HepG2 (cell line): Measurements from ENCODE around the gene CEP19. TPM values are rescaled to one million over a fixed set of nuclear protein-coding genes. Genes with fewer than 3 reads are reported as not detected.
A peak's percentile ranks its signal among the peaks of the same experiment; 100 is the strongest.

Experiments
- ATAC-seq: fragments of 200-7000 bp; cut with Tn5 transposase; 3 replicates; pipeline ENCODE4 v1.9.1; 2020; ENCODE audit warnings: mild to moderate bottlenecking, moderate library complexity
- BruUV-seq: library from RNA; stranded (reverse); fragments of 400-500 nt; replicated peaks from 2 replicates; lab custom pipeline; 2021; lab: Mats Ljungman, UMichigan
- CTCF ChIA-PET: fragments of 300-600 bp; formaldehyde crosslinking; extraction: SDS; loops from one replicate; lab custom pipeline; 2021; ENCODE audit warnings: low total read pairs, inconsistent platforms, low intra/inter-chr PET ratio; lab: Yijun Ruan, JAX
- POLR2A ChIA-PET: fragments of 350-600 bp; sonication (Branson Sonifier 250); formaldehyde crosslinking; loops from one replicate; lab custom pipeline; 2020; ENCODE audit warnings: antibody characterized with exemption, inconsistent platforms; lab: Yijun Ruan, JAX
- DNase-seq: peaks from one replicate; pipeline ENCODE4 v3.0.0-alpha.2; 2015; ENCODE audit warnings: low spot score
- FAIRE-seq: peaks from 3 replicates; lab custom pipeline; 2011; peaks lifted over from hg19 to GRCh38; lab: Jason Lieb, UNC
- H2AFZ ChIP-seq: one replicate; pipeline ENCODE4 v1.6.1; 2011; ENCODE audit warnings: low read length, inconsistent platforms
- H3K27ac ChIP-seq: fragments of 300-600 bp; 3 replicates; pipeline ENCODE4 v1.8.0; 2011; ENCODE audit warnings: mixed run types, mild to moderate bottlenecking, mixed read lengths, low read length, inconsistent platforms; ENCODE audit not compliant: insufficient read depth; ENCODE audit errors: extremely low read length
- H3K27me3 ChIP-seq, 2 experiments: fragments of 200-600 bp in 1 of 2; 2 replicates in 1 of 2; 3 replicates in 1 of 2; pipeline versions ENCODE4 v1.6.0 to v1.8.0; 2011; ENCODE audit warnings: low read length in 2 of 2, mild to moderate bottlenecking in 2 of 2, moderate library complexity in 2 of 2, inconsistent platforms in 1 of 2; ENCODE audit not compliant: insufficient read depth in 2 of 2, control insufficient read depth in 1 of 2
- H3K36me3 ChIP-seq, 2 experiments: fragments of 200-600 bp in 1 of 2; replicated peaks in 1 of 2; 2 replicates in 1 of 2; 3 replicates in 1 of 2; pipeline versions ENCODE4 v1.5.1 to v1.8.0; 2011; ENCODE audit warnings: low read length in 2 of 2, inconsistent platforms in 1 of 2; ENCODE audit not compliant: insufficient read depth in 2 of 2, control insufficient read depth in 1 of 2
- H3K4me1 ChIP-seq: 2 replicates; pipeline ENCODE4 v1.5.1; 2012; ENCODE audit warnings: low read length, inconsistent platforms; ENCODE audit not compliant: insufficient read depth
- H3K4me2 ChIP-seq: 2 replicates; pipeline ENCODE4 v1.6.0; 2011; ENCODE audit warnings: low read depth, low read length, inconsistent platforms
- H3K4me3 ChIP-seq, 3 experiments: fragments of 200-600 bp in 1 of 3; sonication (generic), shearing (Covaris generic) in 1 of 3; replicated peaks in 1 of 3; 2 replicates each; pipeline ENCODE4 v1.5.1; 2011 to 2016; ENCODE audit warnings: low read length in 3 of 3, inconsistent platforms in 2 of 3, low read depth in 2 of 3, mild to moderate bottlenecking in 2 of 3, control low read depth in 1 of 3, mixed read lengths in 1 of 3; ENCODE audit not compliant: insufficient read depth in 1 of 3
- H3K79me2 ChIP-seq: one replicate; pipeline ENCODE4 v1.6.1; 2011; ENCODE audit warnings: low read length, inconsistent platforms; ENCODE audit not compliant: insufficient read depth
- H3K9ac ChIP-seq: 2 replicates; pipeline ENCODE4 v1.6.0; 2011; ENCODE audit warnings: mild to moderate bottlenecking, low read depth, low read length, inconsistent platforms; ENCODE audit not compliant: insufficient read depth
- H3K9me3 ChIP-seq: 2 replicates; pipeline ENCODE4 v1.5.1; 2012; ENCODE audit warnings: mild to moderate bottlenecking, low read length
- H4K20me1 ChIP-seq: 2 replicates; pipeline ENCODE4 v1.6.0; 2011; ENCODE audit warnings: inconsistent platforms, mild to moderate bottlenecking, low read length, moderate library complexity; ENCODE audit not compliant: insufficient read depth
- ARNTL ChIP-seq: sonication (generic); formaldehyde crosslinking; IDR thresholded peaks from 2 replicates; pipeline ENCODE4 v1.4.0; 2020; ENCODE audit warnings: mild to moderate bottlenecking, missing genetic modification reagents
- ASH2L ChIP-seq: fragments of 300-600, 200-600 bp; sonication (generic); IDR thresholded peaks from 2 replicates; pipeline ENCODE4 v1.7.0; 2017; ENCODE audit warnings: low read depth, mild to moderate bottlenecking, moderate library complexity, mixed read lengths, low read length; ENCODE audit not compliant: insufficient read length
- ATF4 ChIP-seq, 2 experiments: fragments of 450-650 bp in 1 of 2; sonication (generic) in 1 of 2; formaldehyde crosslinking; IDR thresholded peaks; 2 replicates each; pipeline versions ENCODE4 v1.5.0 to v1.8.0; 2020 to 2022; ENCODE audit warnings: mild to moderate bottlenecking in 1 of 2, missing genetic modification reagents in 1 of 2
- DMAP1 ChIP-seq: IDR thresholded peaks from 2 replicates; pipeline ENCODE4 v1.6.1; 2016
- ERF ChIP-seq: IDR thresholded peaks from 2 replicates; pipeline ENCODE4 v1.6.1; 2018; ENCODE audit warnings: missing biosample characterization, missing genetic modification reagents
- ESRRA ChIP-seq: sonication (generic); formaldehyde crosslinking; IDR thresholded peaks from 2 replicates; pipeline ENCODE4 v1.5.1; 2020; ENCODE audit warnings: mild to moderate bottlenecking, low read depth, missing genetic modification reagents
- KDM5A ChIP-seq: fragments of 200-600 bp; sonication (generic); IDR thresholded peaks from 2 replicates; pipeline ENCODE4 v1.7.0; 2018; ENCODE audit warnings: antibody characterized with exemption, mild to moderate bottlenecking, low read length, borderline replicate concordance
- MED1 ChIP-seq: sonication (generic); formaldehyde crosslinking; IDR thresholded peaks from 2 replicates; pipeline ENCODE4 v1.4.0; 2020; ENCODE audit warnings: missing genetic modification reagents
- NCOA2 ChIP-seq: sonication (generic); formaldehyde crosslinking; IDR thresholded peaks from 2 replicates; pipeline ENCODE4 v1.8.0; 2022; ENCODE audit warnings: inconsistent platforms
- PCBP1 ChIP-seq: fragments of 200-400 bp; formaldehyde crosslinking; IDR thresholded peaks from 2 replicates; pipeline ENCODE4 v1.6.1; 2017; ENCODE audit warnings: mild to moderate bottlenecking, low read depth, low read length, borderline replicate concordance
- POLR2G ChIP-seq: fragments of 200-400 bp; formaldehyde crosslinking; IDR thresholded peaks from 2 replicates; pipeline ENCODE4 v1.6.1; 2018; ENCODE audit warnings: mild to moderate bottlenecking, low read depth, low read length, moderate library complexity
- SAP130 ChIP-seq: IDR thresholded peaks from 2 replicates; pipeline ENCODE4 v1.6.1; 2016; ENCODE audit warnings: low read depth
- SIN3A ChIP-seq: IDR thresholded peaks from 2 replicates; pipeline ENCODE4 v1.6.1; 2011; ENCODE audit warnings: low read depth, mild to moderate bottlenecking, control low read depth, low read length, borderline replicate concordance
- SMYD3 ChIP-seq: sonication (generic); formaldehyde crosslinking; IDR thresholded peaks from 2 replicates; pipeline ENCODE4 v1.8.1; 2023; ENCODE audit warnings: mild to moderate bottlenecking, missing genetic modification reagents
- TARDBP ChIP-seq: sonication (generic); formaldehyde crosslinking; IDR thresholded peaks from 2 replicates; pipeline ENCODE4 v1.8.0; 2022; ENCODE audit warnings: mild to moderate bottlenecking, missing genetic modification reagents
- ZC3H4 ChIP-seq: sonication (generic); formaldehyde crosslinking; IDR thresholded peaks from 2 replicates; pipeline ENCODE4 v1.4.0; 2020; ENCODE audit warnings: missing genetic modification reagents, borderline replicate concordance
- ZMYM3 ChIP-seq: sonication (generic); formaldehyde crosslinking; IDR thresholded peaks from 2 replicates; pipeline ENCODE4 v1.5.1; 2020; ENCODE audit warnings: mild to moderate bottlenecking, missing genetic modification reagents
- ZNF230 ChIP-seq: sonication (generic); formaldehyde crosslinking; IDR thresholded peaks from 2 replicates; pipeline ENCODE4 v1.4.0; 2020; ENCODE audit warnings: mild to moderate bottlenecking, missing genetic modification reagents
- ZNF670 ChIP-seq: sonication (generic); formaldehyde crosslinking; IDR thresholded peaks from 2 replicates; pipeline ENCODE4 v1.8.0; 2022; ENCODE audit warnings: mild to moderate bottlenecking, missing genetic modification reagents, borderline replicate concordance
- ZNF746 ChIP-seq: sonication (generic); formaldehyde crosslinking; IDR thresholded peaks from 2 replicates; pipeline ENCODE4 v1.8.0; 2022; ENCODE audit warnings: mild to moderate bottlenecking, missing genetic modification reagents
- ZNF766 ChIP-seq: sonication (generic); formaldehyde crosslinking; IDR thresholded peaks from 2 replicates; pipeline ENCODE4 v1.5.0; 2020; ENCODE audit warnings: missing genetic modification reagents, borderline replicate concordance
- WGBS: methylation state at CpG from one replicate; pipeline ENCODE4 v1.1.6; 2017; ENCODE audit warnings: low lambda C conversion rate; 5-methylcytosine and 5-hydroxymethylcytosine counted together
- in situ Hi-C: cut with HindIII; loops from 2 replicates; pipeline ENCODE4 v1.10.0; 2017; ENCODE audit warnings: low pct_unique_long_range_greater_than_20kb; ENCODE audit not compliant: extremely low pct_ligation_motif_present
- intact Hi-C: fragments of 100-400 bp; cut with micrococcal nuclease; formaldehyde crosslinking; loops from one replicate; pipeline ENCODE4 v1.10.0; 2022; ENCODE audit not compliant: unreplicated experiment
- polyA plus RNA-seq, 8 experiments: library from polyadenylated mRNA; depleted of rRNA in 3 of 8; stranded (reverse) in 7 of 8; unstranded in 1 of 8; fragments of >200 nt; fragmentation: Illumina TruSeq in 4 of 8; extraction: Trizol in 4 of 8; gene quantifications; 2 replicates each; pipeline versions ENCODE4 v1.2.1 to v1.2.3, GENCODE V29; 2011 to 2016; ENCODE audit warnings: low read depth in 4 of 8, missing spikeins in 1 of 8, mixed read lengths in 1 of 8; ENCODE audit not compliant: insufficient read depth in 1 of 8
- total RNA-seq, 5 experiments: library from RNA; depleted of rRNA; stranded (reverse); fragments of >200 nt; fragmentation: Illumina TruSeq; extraction: Trizol; gene quantifications; 2 replicates each; pipeline ENCODE4 v1.2.3, GENCODE V29; 2016; ENCODE audit warnings: low read depth in 1 of 5
- TF ChIP-seq, protein P1 (sequence below): sonication (generic); formaldehyde crosslinking; IDR thresholded peaks from 2 replicates; pipeline ENCODE4 v1.4.0; 2020; ENCODE audit warnings: missing genetic modification reagents

Gene CEP19
- total and polyA plus RNA-seq, 2 of the 13 experiments (the other 11 are each of a cell fraction or from before 2014, with no cell fraction given): 0.48 to 1.2 TPM

GRCh38 chr3:196740481-196741248 is 28.6 kb upstream of the CEP19 start:
- Histone ChIP-seq H4K20me1 (peaks cover 22% of the 10 kb centered on the region), H3K27me3 (no peaks in the 10 kb centered on the region; a peak in 1 of 5 replicates), H2AFZ (no peak overlapping the region), H3K79me2 (peaks cover 53% of the 10 kb centered on the region), H3K27ac (peak overlapping the region; percentile 90), H3K36me3 (no peaks in the 10 kb centered on the region), H3K9me3 (no peaks in the 10 kb centered on the region), H3K9ac (peak overlapping the region; percentile 87), H3K4me1 (peaks cover 63% of the 10 kb centered on the region), H3K4me2 (peak overlapping the region; percentile 79), H3K4me3 (peak overlapping the region; percentile 86 to 91 (median 88))
- intact Hi-C loops: loop anchor here (2.0 to 5.0 kb wide), 2 partner anchors 28 to 47 kb away; partner anchors contain the start of genes CEP19 and PIGX
- peak; percentile 45 for DNase-seq
- BruUV-seq: TSS peak; percentile 75
- ChIA-PET CTCF (no interaction called here), POLR2A (interaction anchor here (1.0 to 2.4 kb wide), 6 partner anchors 13 to 127 kb away, joined by 3 to 25 read pairs (median 7); partner anchors contain the start of genes CEP19, PIGX and SENP5)
- under 1% methylated on average over 30 of the region's 30 CpGs for WGBS
- ATAC-seq: peak; percentile 43
- FAIRE-seq: no peak
- in situ Hi-C loops: no loop called here
- peak; percentile 14; the same call in 1 of the 2 replicates for TF ChIP-seq SIN3A
- TF ChIP-seq ZNF746: 0 out of 2 replicates have a peak, but pooled peaks have one; percentile 14
- 0 out of 2 replicates have a peak, but pooled peaks have one; percentile 9 for TF ChIP-seq DMAP1
- TF ChIP-seq ZNF670 (CRISPR knock-in tag): no peak
- peak; percentile 45 for TF ChIP-seq SAP130
- no peak for TF ChIP-seq ZMYM3 (CRISPR knock-in tag)
- 0 out of 2 replicates have a peak, but pooled peaks have one; percentile 25 for TF ChIP-seq POLR2G
- 0 out of 2 replicates have a peak, but pooled peaks have one; percentile 38 for TF ChIP-seq TARDBP (CRISPR knock-in tag)
- TF ChIP-seq MED1: 0 out of 2 replicates have a peak, but pooled peaks have one; percentile 7
- peak; percentile 68 for TF ChIP-seq ASH2L
- TF ChIP-seq, protein P1, sequence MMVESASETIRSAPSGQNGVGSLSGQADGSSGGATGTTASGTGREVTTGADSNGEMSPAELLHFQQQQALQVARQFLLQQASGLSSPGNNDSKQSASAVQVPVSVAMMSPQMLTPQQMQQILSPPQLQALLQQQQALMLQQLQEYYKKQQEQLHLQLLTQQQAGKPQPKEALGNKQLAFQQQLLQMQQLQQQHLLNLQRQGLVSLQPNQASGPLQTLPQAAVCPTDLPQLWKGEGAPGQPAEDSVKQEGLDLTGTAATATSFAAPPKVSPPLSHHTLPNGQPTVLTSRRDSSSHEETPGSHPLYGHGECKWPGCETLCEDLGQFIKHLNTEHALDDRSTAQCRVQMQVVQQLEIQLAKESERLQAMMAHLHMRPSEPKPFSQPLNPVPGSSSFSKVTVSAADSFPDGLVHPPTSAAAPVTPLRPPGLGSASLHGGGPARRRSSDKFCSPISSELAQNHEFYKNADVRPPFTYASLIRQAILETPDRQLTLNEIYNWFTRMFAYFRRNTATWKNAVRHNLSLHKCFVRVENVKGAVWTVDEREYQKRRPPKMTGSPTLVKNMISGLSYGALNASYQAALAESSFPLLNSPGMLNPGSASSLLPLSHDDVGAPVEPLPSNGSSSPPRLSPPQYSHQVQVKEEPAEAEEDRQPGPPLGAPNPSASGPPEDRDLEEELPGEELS (CRISPR knock-in tag): no peak
- TF ChIP-seq ZNF766 (CRISPR knock-in tag): 0 out of 2 replicates have a peak, but pooled peaks have one; percentile 4
- no peak for TF ChIP-seq PCBP1
- TF ChIP-seq NCOA2 (CRISPR knock-in tag): 0 out of 2 replicates have a peak, but pooled peaks have one; percentile 8
- no peak for TF ChIP-seq ERF
- peak; percentile 34 for TF ChIP-seq KDM5A
- 0 out of 2 replicates have a peak, but pooled peaks have one; percentile 2 for TF ChIP-seq ESRRA
- TF ChIP-seq SMYD3: 0 out of 2 replicates have a peak, but pooled peaks have one; percentile 45
- 0 out of 2 replicates have a peak, but pooled peaks have one; percentile 15 for TF ChIP-seq ARNTL (CRISPR knock-in tag)
- TF ChIP-seq ZNF230 (CRISPR knock-in tag): no peak
- TF ChIP-seq ZC3H4 (CRISPR knock-in tag): no peak
- TF ChIP-seq ATF4 (CRISPR knock-in tag; IDR thresholded peaks at IDR 0.05): peak in 1 of 2 experiments; percentile 34; a peak in 1 of 4 replicates
